ENCODE measurements around the gene FCMR. TPM values are rescaled to one million over a fixed set of nuclear protein-coding genes. Genes with fewer than 3 reads are reported as not detected.

The FCMR gene
- polyA plus RNA-seq, 2 donors = 0.90 to 2.5 TPM

DNA sequence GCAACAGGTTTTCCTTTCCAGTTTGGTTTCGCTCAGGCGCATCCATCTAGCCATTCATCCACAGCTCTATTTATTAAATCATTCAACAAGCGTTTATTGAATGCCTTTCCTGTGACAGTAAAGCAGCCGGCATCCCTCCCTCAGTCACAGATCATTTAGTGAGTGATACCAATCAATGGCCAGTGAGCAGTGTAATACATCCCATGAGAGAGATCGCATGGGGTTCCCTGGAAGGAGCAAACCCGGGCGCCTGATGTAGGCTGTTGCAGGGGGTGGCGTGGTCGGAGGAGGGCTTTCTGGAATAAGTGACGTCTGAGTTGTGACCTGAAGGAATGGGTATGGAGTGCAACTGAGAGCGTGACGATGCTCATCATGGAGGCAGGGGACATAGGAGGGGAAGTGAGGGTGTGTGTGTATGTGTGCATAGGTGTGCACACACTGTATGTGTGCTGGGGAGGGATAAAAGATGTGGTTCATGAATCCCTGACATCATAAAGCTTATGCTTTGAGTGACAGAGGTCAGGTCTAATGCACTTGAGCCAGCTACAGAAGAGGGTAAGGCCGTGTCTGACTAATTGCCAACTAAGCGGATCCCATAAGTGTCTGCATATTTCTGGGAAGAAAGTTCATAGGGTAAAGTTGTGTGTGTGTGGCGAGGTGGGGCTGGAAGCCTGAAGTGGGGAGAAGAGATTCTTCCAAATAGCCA lies 6.6 kb downstream of the FCMR start:
- Histone ChIP-seq H3K4me3 (ENCODE audit: low read depth in 1 of 2, low read length in 2 of 2) (no peak overlapping the region), H3K4me1 (ENCODE audit: control insufficient read depth in 2 of 2, insufficient read depth in 2 of 2, low read length in 1 of 2) (no peaks in the 10 kb centered on the region), H3K9me3 (ENCODE audit: control insufficient read depth in 2 of 2, insufficient read depth in 1 of 2, low read depth in 1 of 2, low read length in 1 of 2) (no peaks in the 10 kb centered on the region), H3K27me3 (ENCODE audit: control insufficient read depth in 1 of 2, insufficient read depth in 2 of 2, low read length in 2 of 2) (no peaks in the 10 kb centered on the region), H3K27ac (ENCODE audit: low read depth in 2 of 2, low read length in 1 of 2) (no peak overlapping the region), H3K36me3 (ENCODE audit: control insufficient read depth in 2 of 2, insufficient read depth in 2 of 2, low read length in 1 of 2) (no peaks in the 10 kb centered on the region)
- 82 to 85% methylated on average over 15 of the region's 15 CpGs for WGBS, 2 donors

DNA sequence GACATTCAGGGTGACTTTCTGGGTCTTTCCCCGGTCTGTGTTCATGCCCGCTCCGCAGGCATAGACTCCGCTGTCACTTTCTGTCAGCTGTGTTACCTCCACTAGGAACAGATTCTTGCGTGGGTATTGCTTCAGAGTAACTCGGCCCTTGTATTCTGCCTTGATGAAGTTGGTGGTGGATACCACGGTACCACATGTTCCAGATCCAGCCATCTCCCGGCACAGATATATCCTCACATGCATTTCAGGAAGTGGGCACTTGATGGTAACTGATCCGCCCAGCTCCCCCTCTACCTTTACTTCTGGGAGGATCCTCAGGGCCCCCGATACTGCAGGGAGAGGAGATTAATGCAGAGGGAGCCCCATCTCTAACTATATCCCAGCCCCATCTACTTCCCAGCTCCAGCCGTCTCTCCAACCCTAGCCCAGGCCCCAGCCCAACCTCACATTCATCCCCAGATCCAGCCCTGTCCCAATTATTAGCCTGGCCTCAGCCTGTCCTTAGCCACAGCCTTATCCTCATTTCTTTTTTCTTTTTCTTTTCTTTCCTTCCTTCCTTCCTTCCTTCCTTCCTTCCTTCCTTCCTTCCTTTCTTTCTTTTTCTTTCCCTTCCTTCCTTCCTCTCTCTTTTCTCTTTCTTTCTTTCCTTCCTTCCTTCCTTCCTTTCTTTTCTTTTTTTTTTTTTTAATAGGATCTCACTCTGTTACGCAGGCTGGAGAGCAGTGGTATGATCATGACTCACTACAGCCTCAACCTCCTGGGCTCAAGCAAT lies 7.8 kb downstream of the FCMR start:
- 84 to 87% methylated on average over 12 of the region's 12 CpGs for WGBS, 2 donors
- H3K36me3 ChIP-seq (ENCODE audit: control insufficient read depth in 2 of 2, insufficient read depth in 2 of 2, low read length in 1 of 2) = no peaks in the 10 kb centered on the region
- no peak overlapping the region for H3K4me3 ChIP-seq (ENCODE audit: low read depth in 1 of 2, low read length in 2 of 2)
- H3K4me1 ChIP-seq (ENCODE audit: control insufficient read depth in 2 of 2, insufficient read depth in 2 of 2, low read length in 1 of 2) = peaks cover 6% of the 10 kb centered on the region in 2 donors
- no peaks in the 10 kb centered on the region for H3K27me3 ChIP-seq (ENCODE audit: control insufficient read depth in 1 of 2, insufficient read depth in 2 of 2, low read length in 2 of 2)
- H3K27ac ChIP-seq (ENCODE audit: low read depth in 2 of 2, low read length in 1 of 2) = no peak overlapping the region
- no peaks in the 10 kb centered on the region for H3K9me3 ChIP-seq (ENCODE audit: control insufficient read depth in 2 of 2, insufficient read depth in 1 of 2, low read depth in 1 of 2, low read length in 1 of 2)

DNA sequence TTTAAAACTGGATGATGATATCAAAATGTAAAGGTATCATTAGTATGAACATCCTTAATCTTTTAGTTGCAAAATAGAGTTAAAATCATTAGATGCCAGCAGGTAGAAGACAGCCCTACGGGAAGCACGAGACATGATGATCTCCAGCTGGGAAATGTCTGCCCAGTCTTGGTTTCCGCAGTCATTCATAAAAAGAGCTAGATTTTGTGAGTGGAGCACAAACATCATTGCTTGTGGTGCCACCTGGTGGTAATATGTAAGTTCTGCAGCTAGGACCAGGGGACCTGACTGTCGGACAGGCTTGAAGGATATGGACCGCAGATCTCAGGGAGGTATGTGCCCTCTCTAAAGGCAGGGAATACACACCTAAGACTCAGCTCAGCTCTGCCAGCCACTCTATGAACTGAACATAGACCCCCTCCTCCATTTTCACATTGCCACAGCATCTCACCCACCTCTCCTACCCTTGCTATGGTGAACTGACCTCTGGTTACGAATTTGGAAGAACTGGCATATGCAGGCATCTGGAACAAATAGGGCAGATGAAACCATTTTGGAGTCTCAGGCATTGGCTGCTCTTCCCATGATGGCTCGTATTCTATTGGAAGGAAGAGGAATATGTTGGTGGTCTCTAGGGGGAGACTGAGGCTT lies 9.2 kb downstream of the FCMR start:
- no peak overlapping the region for H3K4me3 ChIP-seq (ENCODE audit: low read depth in 1 of 2, low read length in 2 of 2)
- H3K27ac ChIP-seq (ENCODE audit: low read depth in 2 of 2, low read length in 1 of 2) = no peak overlapping the region
- H3K36me3 ChIP-seq (ENCODE audit: control insufficient read depth in 2 of 2, insufficient read depth in 2 of 2, low read length in 1 of 2) = no peaks in the 10 kb centered on the region
- peaks cover 6% of the 10 kb centered on the region in 2 donors for H3K4me1 ChIP-seq (ENCODE audit: control insufficient read depth in 2 of 2, insufficient read depth in 2 of 2, low read length in 1 of 2)
- H3K27me3 ChIP-seq (ENCODE audit: control insufficient read depth in 1 of 2, insufficient read depth in 2 of 2, low read length in 2 of 2) = no peaks in the 10 kb centered on the region
- H3K9me3 ChIP-seq (ENCODE audit: control insufficient read depth in 2 of 2, insufficient read depth in 1 of 2, low read depth in 1 of 2, low read length in 1 of 2) = no peaks in the 10 kb centered on the region
- WGBS, 2 donors = 21 to 29% methylated on average over 7 of the region's 7 CpGs

DNA sequence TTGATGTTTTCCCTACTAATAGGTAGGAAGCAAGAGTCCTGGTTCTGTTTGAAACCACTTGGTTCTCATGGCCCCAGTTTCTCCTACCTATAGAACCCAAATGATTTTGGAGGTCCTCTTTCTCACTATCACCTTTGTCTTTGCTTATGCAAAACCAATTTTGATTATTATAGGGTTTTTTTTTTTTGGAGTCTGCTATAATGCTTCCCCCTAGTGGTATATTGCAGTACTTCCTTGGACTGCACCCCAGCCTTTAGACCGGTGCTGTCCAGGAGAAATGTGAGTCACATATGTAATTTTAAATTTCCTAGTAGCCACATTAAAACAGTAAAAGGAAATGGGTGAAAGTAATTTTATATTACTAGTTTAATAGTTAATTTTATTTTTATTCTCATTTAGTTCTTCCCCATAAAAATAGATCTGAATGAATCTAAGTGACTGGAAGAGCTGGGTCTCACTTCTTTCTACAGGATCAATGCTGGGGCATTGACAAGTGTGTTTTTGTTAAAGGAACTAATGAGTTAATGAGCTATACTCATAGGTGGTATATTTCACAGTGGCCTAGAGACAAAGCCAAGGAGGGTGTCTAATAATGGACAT lies 10.6 kb downstream of the FCMR start:
- no peak overlapping the region for H3K27ac ChIP-seq (ENCODE audit: low read depth in 2 of 2, low read length in 1 of 2)
- WGBS, 2 donors = 0 to 7% methylated on average over 1 of the region's 1 CpG
- no peaks in the 10 kb centered on the region for H3K36me3 ChIP-seq (ENCODE audit: control insufficient read depth in 2 of 2, insufficient read depth in 2 of 2, low read length in 1 of 2)
- no peaks in the 10 kb centered on the region for H3K9me3 ChIP-seq (ENCODE audit: control insufficient read depth in 2 of 2, insufficient read depth in 1 of 2, low read depth in 1 of 2, low read length in 1 of 2)
- no peak overlapping the region for H3K4me3 ChIP-seq (ENCODE audit: low read depth in 1 of 2, low read length in 2 of 2)
- peaks cover 6 to 10% of the 10 kb centered on the region in 2 donors for H3K4me1 ChIP-seq (ENCODE audit: control insufficient read depth in 2 of 2, insufficient read depth in 2 of 2, low read length in 1 of 2)
- no peaks in the 10 kb centered on the region for H3K27me3 ChIP-seq (ENCODE audit: control insufficient read depth in 1 of 2, insufficient read depth in 2 of 2, low read length in 2 of 2)

DNA sequence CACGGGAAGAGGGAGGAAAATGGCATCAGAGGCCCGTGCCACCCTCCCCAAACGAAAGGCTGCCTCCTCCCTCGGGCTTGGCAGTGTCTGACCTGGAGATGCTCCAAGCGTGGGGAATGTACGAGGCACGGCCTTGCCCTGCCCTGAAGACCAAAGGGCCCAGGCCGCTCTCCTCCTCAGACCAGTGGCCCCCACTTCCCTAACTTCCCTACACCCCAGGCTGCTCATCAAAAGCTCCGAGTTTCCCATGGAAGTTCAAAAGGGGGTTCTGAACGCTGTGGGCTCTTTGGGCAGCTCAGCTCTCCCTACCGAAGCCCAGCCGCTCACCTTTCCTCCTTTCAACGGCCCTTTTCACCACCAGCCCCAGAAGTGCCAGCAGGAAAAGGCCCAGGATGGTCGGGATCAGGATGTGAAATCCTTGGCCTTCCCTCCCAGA lies 11.8 kb downstream of the FCMR start:
- Histone ChIP-seq H3K4me1 (ENCODE audit: control insufficient read depth in 2 of 2, insufficient read depth in 2 of 2, low read length in 1 of 2) (peaks cover 6 to 10% of the 10 kb centered on the region in 2 donors), H3K9me3 (ENCODE audit: control insufficient read depth in 2 of 2, insufficient read depth in 1 of 2, low read depth in 1 of 2, low read length in 1 of 2) (peaks cover 0 to under 1% of the 10 kb centered on the region in 2 donors), H3K27ac (ENCODE audit: low read depth in 2 of 2, low read length in 1 of 2) (peak overlapping the region; percentile 70 to 75), H3K4me3 (ENCODE audit: low read depth in 1 of 2, low read length in 2 of 2) (peak overlapping the region; percentile 38 to 48), H3K27me3 (ENCODE audit: control insufficient read depth in 1 of 2, insufficient read depth in 2 of 2, low read length in 2 of 2) (no peaks in the 10 kb centered on the region), H3K36me3 (ENCODE audit: control insufficient read depth in 2 of 2, insufficient read depth in 2 of 2, low read length in 1 of 2) (no peaks in the 10 kb centered on the region)
- 24 to 27% methylated on average over 14 of the region's 14 CpGs for WGBS, 2 donors

DNA sequence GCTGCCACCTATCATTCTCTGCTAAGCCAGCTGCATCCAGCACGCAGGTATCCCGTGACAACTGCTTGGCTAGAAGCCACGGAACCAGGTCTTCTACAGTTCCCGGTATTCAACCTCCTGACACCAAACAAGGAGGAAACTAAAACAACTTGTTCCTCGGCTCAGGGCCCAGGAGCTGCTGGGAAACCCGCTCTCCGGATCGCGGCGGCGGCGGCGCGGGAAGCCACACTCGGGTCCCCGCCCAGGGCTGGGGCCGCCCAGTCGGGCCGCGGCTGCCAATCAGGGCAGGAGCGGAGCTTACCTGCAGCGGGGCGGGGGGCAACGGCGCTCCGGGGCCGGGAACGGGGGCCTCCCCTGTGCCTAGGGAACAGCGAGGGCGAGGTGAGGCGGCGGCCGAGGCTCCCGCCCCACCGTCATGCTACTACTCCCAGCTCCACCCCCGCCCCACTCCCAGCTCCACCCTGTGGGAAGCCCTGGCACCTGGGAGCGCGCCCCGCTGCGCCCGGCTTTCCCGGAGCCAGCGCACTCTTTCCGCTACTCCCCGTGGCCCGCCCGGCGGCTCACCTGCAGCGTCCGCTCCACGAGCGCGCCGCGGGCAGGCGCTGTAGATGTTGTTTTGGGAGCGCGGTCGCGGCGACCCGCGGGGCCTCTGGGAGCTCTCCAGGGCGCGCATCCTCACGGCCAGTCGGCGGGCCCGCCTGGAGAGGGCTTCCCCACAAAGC lies 12.4 kb downstream of the FCMR start:
- H3K27ac ChIP-seq (ENCODE audit: low read depth in 2 of 2, low read length in 1 of 2) = peak overlapping the region; percentile 70 to 75
- 1 to 2% methylated on average over 69 of the region's 69 CpGs for WGBS, 2 donors
- peaks cover 6 to 10% of the 10 kb centered on the region in 2 donors for H3K4me1 ChIP-seq (ENCODE audit: control insufficient read depth in 2 of 2, insufficient read depth in 2 of 2, low read length in 1 of 2)
- no peaks in the 10 kb centered on the region for H3K27me3 ChIP-seq (ENCODE audit: control insufficient read depth in 1 of 2, insufficient read depth in 2 of 2, low read length in 2 of 2)
- peaks cover 0 to 2% of the 10 kb centered on the region in 2 donors for H3K9me3 ChIP-seq (ENCODE audit: control insufficient read depth in 2 of 2, insufficient read depth in 1 of 2, low read depth in 1 of 2, low read length in 1 of 2)
- no peaks in the 10 kb centered on the region for H3K36me3 ChIP-seq (ENCODE audit: control insufficient read depth in 2 of 2, insufficient read depth in 2 of 2, low read length in 1 of 2)
- peak overlapping the region; percentile 38 to 48 for H3K4me3 ChIP-seq (ENCODE audit: low read depth in 1 of 2, low read length in 2 of 2)

DNA sequence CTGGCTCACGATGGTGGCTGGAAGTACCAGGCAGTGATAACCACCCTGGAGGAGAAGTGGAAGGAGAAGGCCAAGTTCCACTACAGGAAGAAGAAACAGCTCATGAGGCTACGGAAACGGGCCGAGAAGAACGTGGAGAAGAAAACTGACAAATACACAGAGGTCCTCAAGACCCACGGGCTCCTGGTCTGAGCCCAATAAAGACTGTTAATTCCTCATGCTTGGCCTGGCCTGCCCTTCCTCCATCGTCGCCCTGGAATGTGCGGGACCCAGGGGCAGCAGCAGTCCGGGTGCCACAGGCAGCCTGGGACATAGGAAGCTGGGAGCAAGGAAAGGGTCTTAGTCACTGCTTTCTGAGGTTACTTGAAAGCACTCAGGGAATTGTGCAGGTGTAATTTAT lies 13.7 kb downstream of the FCMR start:
- no peak overlapping the region for H3K4me3 ChIP-seq (ENCODE audit: low read depth in 1 of 2, low read length in 2 of 2)
- 89 to 94% methylated on average over 10 of the region's 10 CpGs for WGBS, 2 donors
- H3K9me3 ChIP-seq (ENCODE audit: control insufficient read depth in 2 of 2, insufficient read depth in 1 of 2, low read depth in 1 of 2, low read length in 1 of 2) = peaks cover 0 to 2% of the 10 kb centered on the region in 2 donors
- H3K27me3 ChIP-seq (ENCODE audit: control insufficient read depth in 1 of 2, insufficient read depth in 2 of 2, low read length in 2 of 2) = no peaks in the 10 kb centered on the region
- peaks cover 6 to 10% of the 10 kb centered on the region in 2 donors for H3K4me1 ChIP-seq (ENCODE audit: control insufficient read depth in 2 of 2, insufficient read depth in 2 of 2, low read length in 1 of 2)
- no peaks in the 10 kb centered on the region for H3K36me3 ChIP-seq (ENCODE audit: control insufficient read depth in 2 of 2, insufficient read depth in 2 of 2, low read length in 1 of 2)
- H3K27ac ChIP-seq (ENCODE audit: low read depth in 2 of 2, low read length in 1 of 2) = no peak overlapping the region

DNA sequence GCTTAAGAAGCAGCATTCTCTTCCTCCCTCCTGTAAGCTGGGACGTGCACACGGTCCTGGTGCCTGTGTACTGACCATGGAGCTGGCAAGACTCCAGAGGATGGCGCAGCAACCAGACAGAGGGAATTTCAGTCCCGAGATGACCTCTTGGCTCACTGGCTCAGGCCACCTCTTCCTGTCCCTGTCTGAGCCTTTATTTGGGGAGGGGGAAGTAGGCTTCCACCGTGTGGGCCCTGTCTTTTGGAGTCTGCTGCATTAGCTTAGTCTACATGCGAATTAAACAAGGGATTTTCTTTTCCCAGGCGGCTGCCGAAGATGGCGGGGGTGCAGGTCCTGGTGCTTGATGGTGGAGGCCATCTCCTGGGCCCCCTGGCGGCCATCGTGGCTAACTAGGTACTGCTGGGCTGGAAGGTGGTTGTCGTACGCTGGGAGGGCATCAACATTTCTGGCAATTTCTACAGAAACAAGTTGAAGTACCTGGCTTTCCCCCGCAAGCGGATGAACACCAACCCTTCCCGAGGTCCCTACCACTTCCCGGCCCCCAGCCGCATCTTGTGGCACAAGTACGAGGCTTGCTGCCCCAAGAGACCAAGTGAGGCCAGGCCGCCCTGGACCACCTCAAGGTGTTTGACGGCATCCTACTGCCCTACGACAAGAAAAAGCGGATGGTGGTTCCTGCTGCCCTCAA lies 14.3 kb downstream of the FCMR start:
- 87% methylated on average over 23 of the region's 23 CpGs for WGBS, 2 donors
- no peaks in the 10 kb centered on the region for H3K36me3 ChIP-seq (ENCODE audit: control insufficient read depth in 2 of 2, insufficient read depth in 2 of 2, low read length in 1 of 2)
- H3K27me3 ChIP-seq (ENCODE audit: control insufficient read depth in 1 of 2, insufficient read depth in 2 of 2, low read length in 2 of 2) = no peaks in the 10 kb centered on the region
- no peak overlapping the region for H3K27ac ChIP-seq (ENCODE audit: low read depth in 2 of 2, low read length in 1 of 2)
- peaks cover 0 to 2% of the 10 kb centered on the region in 2 donors for H3K9me3 ChIP-seq (ENCODE audit: control insufficient read depth in 2 of 2, insufficient read depth in 1 of 2, low read depth in 1 of 2, low read length in 1 of 2)
- no peak overlapping the region for H3K4me3 ChIP-seq (ENCODE audit: low read depth in 1 of 2, low read length in 2 of 2)
- H3K4me1 ChIP-seq (ENCODE audit: control insufficient read depth in 2 of 2, insufficient read depth in 2 of 2, low read length in 1 of 2) = peaks cover 6 to 10% of the 10 kb centered on the region in 2 donors

Measured in esophagus (tissue), 2 donors.